ENCODE measurements around the gene TBX6.
"Not testable (repeated sequence)": the region's sequence is repeated elsewhere in the genome, so short reads cannot be mapped to it uniquely, and the experiment has no call there.

The TBX6 gene

GRCh38 chr16:30117768-30118167 lies 26.0 kb upstream of the TBX6 start:
- no peaks in the 10 kb centered on the region for H3K79me2 ChIP-seq (ENCODE audit: insufficient read depth, low read length)
- TF ChIP-seq, protein P1, sequence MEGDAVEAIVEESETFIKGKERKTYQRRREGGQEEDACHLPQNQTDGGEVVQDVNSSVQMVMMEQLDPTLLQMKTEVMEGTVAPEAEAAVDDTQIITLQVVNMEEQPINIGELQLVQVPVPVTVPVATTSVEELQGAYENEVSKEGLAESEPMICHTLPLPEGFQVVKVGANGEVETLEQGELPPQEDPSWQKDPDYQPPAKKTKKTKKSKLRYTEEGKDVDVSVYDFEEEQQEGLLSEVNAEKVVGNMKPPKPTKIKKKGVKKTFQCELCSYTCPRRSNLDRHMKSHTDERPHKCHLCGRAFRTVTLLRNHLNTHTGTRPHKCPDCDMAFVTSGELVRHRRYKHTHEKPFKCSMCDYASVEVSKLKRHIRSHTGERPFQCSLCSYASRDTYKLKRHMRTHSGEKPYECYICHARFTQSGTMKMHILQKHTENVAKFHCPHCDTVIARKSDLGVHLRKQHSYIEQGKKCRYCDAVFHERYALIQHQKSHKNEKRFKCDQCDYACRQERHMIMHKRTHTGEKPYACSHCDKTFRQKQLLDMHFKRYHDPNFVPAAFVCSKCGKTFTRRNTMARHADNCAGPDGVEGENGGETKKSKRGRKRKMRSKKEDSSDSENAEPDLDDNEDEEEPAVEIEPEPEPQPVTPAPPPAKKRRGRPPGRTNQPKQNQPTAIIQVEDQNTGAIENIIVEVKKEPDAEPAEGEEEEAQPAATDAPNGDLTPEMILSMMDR (IDR thresholded peaks at IDR 0.05; ENCODE audit: low read length): no peak
- no peak for TF ChIP-seq EZH2 (IDR thresholded peaks at IDR 0.05; ENCODE audit: borderline replicate concordance, low read length)

GRCh38 chr16:30116291-30117207 lies 24.8 kb upstream of the TBX6 start:
- no peaks in the 10 kb centered on the region for H3K9me3 ChIP-seq (ENCODE audit: low read length)
- H3K9ac ChIP-seq (ENCODE audit: low read length): no peak overlapping the region
- no peaks in the 10 kb centered on the region for H3K79me2 ChIP-seq (ENCODE audit: insufficient read depth, low read length)
- H4K20me1 ChIP-seq (ENCODE audit: insufficient read depth, low read length): no peaks in the 10 kb centered on the region
- TF ChIP-seq EZH2 (IDR thresholded peaks at IDR 0.05; ENCODE audit: borderline replicate concordance, low read length): no peak
- TF ChIP-seq, protein P1 (IDR thresholded peaks at IDR 0.05; ENCODE audit: low read length): no peak
- peaks cover 20% of the 10 kb centered on the region; the same call in 1 of the 2 replicates for H3K36me3 ChIP-seq (ENCODE audit: insufficient read depth, low read length)
- H3K27me3 ChIP-seq (ENCODE audit: insufficient read depth, low read length): no peaks in the 10 kb centered on the region
- H3K4me3 ChIP-seq (ENCODE audit: low read depth, low read length, poor library complexity, severe bottlenecking): no peak overlapping the region
- peaks cover 10% of the 10 kb centered on the region for H3K4me1 ChIP-seq (ENCODE audit: insufficient read depth, low read length, severe bottlenecking)
- H3K27ac ChIP-seq (ENCODE audit: low read depth, low read length, poor library complexity, severe bottlenecking): no peak overlapping the region
- no peaks in the 10 kb centered on the region for H3K9me2 ChIP-seq (ENCODE audit: low read depth, low read length)
- no peaks in the 10 kb centered on the region for H3F3A ChIP-seq (ENCODE audit: insufficient read depth, low read length)
- H2AFZ ChIP-seq (ENCODE audit: low read length): no peak overlapping the region
- no peak overlapping the region for H3K4me2 ChIP-seq (ENCODE audit: low read length)

More at GRCh38 chr16:30117768-30118167, 26.0 kb upstream of the TBX6 start:
- Histone ChIP-seq H3K36me3 (ENCODE audit: insufficient read depth, low read length) (peaks cover 20% of the 10 kb centered on the region; the same call in 1 of the 2 replicates), H3K27ac (ENCODE audit: low read depth, low read length, poor library complexity, severe bottlenecking) (no peak overlapping the region), H3K4me1 (ENCODE audit: insufficient read depth, low read length, severe bottlenecking) (peaks cover 21% of the 10 kb centered on the region), H4K20me1 (ENCODE audit: insufficient read depth, low read length) (no peaks in the 10 kb centered on the region), H2AFZ (ENCODE audit: low read length) (no peak overlapping the region), H3K4me3 (ENCODE audit: low read depth, low read length, poor library complexity, severe bottlenecking) (no peak overlapping the region), H3K9me2 (ENCODE audit: low read depth, low read length) (no peaks in the 10 kb centered on the region), H3K9me3 (ENCODE audit: low read length) (no peaks in the 10 kb centered on the region), H3F3A (ENCODE audit: insufficient read depth, low read length) (no peaks in the 10 kb centered on the region), H3K4me2 (ENCODE audit: low read length) (no peak overlapping the region), H3K9ac (ENCODE audit: low read length) (no peak overlapping the region), H3K27me3 (ENCODE audit: insufficient read depth, low read length) (no peaks in the 10 kb centered on the region)

DNA sequence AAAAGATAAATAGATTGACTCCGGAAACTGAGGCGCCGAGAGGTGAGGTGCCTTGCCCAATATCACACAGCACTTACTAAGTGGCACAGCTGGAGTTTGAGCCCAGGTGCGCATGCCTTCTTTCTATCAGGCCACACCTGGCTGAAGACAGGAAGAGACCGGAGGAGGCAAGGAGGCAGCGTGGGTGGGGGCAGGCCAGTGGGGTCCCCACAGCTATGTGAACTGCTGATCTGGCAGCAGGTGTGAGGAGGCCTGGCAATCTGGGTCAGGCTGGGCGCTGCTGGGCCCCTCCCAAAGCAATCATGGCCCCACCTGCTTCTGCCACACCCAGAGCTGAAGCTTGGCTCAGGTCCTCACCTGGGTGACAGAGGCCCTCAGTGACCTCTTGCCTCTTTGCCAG lies 23.5 kb upstream of the TBX6 start:
- no peak for TF ChIP-seq EZH2 (IDR thresholded peaks at IDR 0.05; ENCODE audit: borderline replicate concordance, low read length)
- TF ChIP-seq, protein P1 (IDR thresholded peaks at IDR 0.05; ENCODE audit: low read length): no peak
- Histone ChIP-seq H4K20me1 (ENCODE audit: insufficient read depth, low read length) (no peaks in the 10 kb centered on the region), H3K9me3 (ENCODE audit: low read length) (no peaks in the 10 kb centered on the region), H3K27me3 (ENCODE audit: insufficient read depth, low read length) (no peaks in the 10 kb centered on the region), H3F3A (ENCODE audit: insufficient read depth, low read length) (no peaks in the 10 kb centered on the region), H3K27ac (ENCODE audit: low read depth, low read length, poor library complexity, severe bottlenecking) (peak overlapping the region; percentile 35), H3K9me2 (ENCODE audit: low read depth, low read length) (no peaks in the 10 kb centered on the region), H3K79me2 (ENCODE audit: insufficient read depth, low read length) (no peaks in the 10 kb centered on the region), H3K9ac (ENCODE audit: low read length) (no peak overlapping the region), H3K4me1 (ENCODE audit: insufficient read depth, low read length, severe bottlenecking) (peaks cover 10% of the 10 kb centered on the region), H3K36me3 (ENCODE audit: insufficient read depth, low read length) (peaks cover 23% of the 10 kb centered on the region; the same call in 1 of the 2 replicates), H3K4me2 (ENCODE audit: low read length) (no peak overlapping the region), H3K4me3 (ENCODE audit: low read depth, low read length, poor library complexity, severe bottlenecking) (no peak overlapping the region), H2AFZ (ENCODE audit: low read length) (no peak overlapping the region)

DNA sequence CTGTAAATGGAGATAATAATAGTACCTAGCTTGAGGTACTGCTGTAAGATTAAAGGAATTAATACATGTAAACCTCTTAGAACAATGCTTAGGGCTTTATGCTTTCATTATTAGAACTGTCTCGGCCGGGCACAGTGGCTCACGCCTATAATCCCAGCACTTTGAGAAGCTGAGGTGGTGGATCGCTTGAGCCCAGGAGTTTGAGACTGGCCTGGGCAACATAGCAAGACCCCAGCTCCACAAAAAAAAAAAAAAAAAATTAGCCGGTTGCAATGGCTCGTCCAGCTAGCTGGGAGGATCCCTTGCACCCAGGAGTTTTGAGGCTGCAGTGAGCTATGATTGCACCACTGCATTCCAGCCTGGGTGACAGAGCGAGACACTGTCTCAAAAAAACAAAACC lies 23.1 kb upstream of the TBX6 start:
- not testable (repeated sequence) for H3K9me3 ChIP-seq (ENCODE audit: low read length); H3F3A ChIP-seq (ENCODE audit: insufficient read depth, low read length); H3K79me2 ChIP-seq (ENCODE audit: insufficient read depth, low read length); H3K4me1 ChIP-seq (ENCODE audit: insufficient read depth, low read length, severe bottlenecking); H3K4me3 ChIP-seq (ENCODE audit: low read depth, low read length, poor library complexity, severe bottlenecking); H3K27me3 ChIP-seq (ENCODE audit: insufficient read depth, low read length); H3K9me2 ChIP-seq (ENCODE audit: low read depth, low read length); H4K20me1 ChIP-seq (ENCODE audit: insufficient read depth, low read length); H3K4me2 ChIP-seq (ENCODE audit: low read length); H2AFZ ChIP-seq (ENCODE audit: low read length); H3K9ac ChIP-seq (ENCODE audit: low read length)
- peaks cover 23% of the 10 kb centered on the region; the same call in 1 of the 2 replicates for H3K36me3 ChIP-seq (ENCODE audit: insufficient read depth, low read length)
- peak overlapping the region; percentile 35 for H3K27ac ChIP-seq (ENCODE audit: low read depth, low read length, poor library complexity, severe bottlenecking)
